Right atrium auricular region (tissue), 2 donors: ENCODE results near the gene CLCN4. TPM values are rescaled to one million over a fixed set of nuclear protein-coding genes. Genes with fewer than 3 reads are reported as not detected.
A peak's percentile ranks its signal among the peaks of the same experiment; 100 is the strongest.

Experiments used
- DNase-seq: peaks from one replicate; pipeline ENCODE4 v3.0.0-alpha.2; 2019; ENCODE audit warnings: low spot score
- H3K27ac ChIP-seq, 2 donors: fragments of 200-600 bp; sonication (generic); 1 replicate in 1 of 2; 2 replicates in 1 of 2; pipeline ENCODE4 v1.5.1; 2016 to 2019
- H3K27me3 ChIP-seq, 2 donors: fragments of 200-600 bp; sonication (generic); one replicate each; pipeline versions ENCODE4 v1.5.1 to v1.6.0; 2017 to 2019
- H3K36me3 ChIP-seq: fragments of 200-600 bp; sonication (generic); one replicate; pipeline ENCODE4 v1.5.1; 2016
- H3K4me1 ChIP-seq, 2 donors: fragments of 200-600 bp; sonication (generic); one replicate each; pipeline versions ENCODE4 v1.5.1 to v1.6.0; 2017 to 2019
- H3K4me3 ChIP-seq, 2 donors: fragments of 200-600 bp; sonication (generic); 1 replicate in 1 of 2; 2 replicates in 1 of 2; pipeline ENCODE4 v1.5.1; 2017 to 2019; ENCODE audit warnings: mild to moderate bottlenecking in 1 of 2, moderate library complexity in 1 of 2
- H3K9me3 ChIP-seq, 2 donors: fragments of 200-600 bp; sonication (generic); one replicate each; pipeline ENCODE4 v1.5.1; 2019
- CTCF ChIP-seq, 2 donors: fragments of 200-600 bp; sonication (generic); IDR thresholded peaks; one replicate each; pipeline ENCODE4 v1.5.1; 2019; ENCODE audit warnings: antibody characterized with exemption in 2 of 2
- total RNA-seq, 2 donors: library from RNA; depleted of rRNA; stranded (reverse); fragments of >200 nt; gene quantifications; one replicate each; pipeline ENCODE4 v1.1.0, GENCODE V29; 2016

The CLCN4 gene
- total RNA-seq, 2 donors from 2014 or later = 15.6 to 37.6 TPM

- no peaks in the 10 kb centered on the region for H3K27me3 ChIP-seq
- H3K27ac ChIP-seq = peak overlapping the region; percentile 9 to 73
- no peak overlapping the region for H3K4me3 ChIP-seq
- DNase-seq = no peak
- no peaks in the 10 kb centered on the region for H3K9me3 ChIP-seq
- H3K36me3 ChIP-seq = no peaks in the 10 kb centered on the region
- no peak for TF ChIP-seq CTCF (IDR thresholded peaks at IDR 0.05)
- peaks cover 0 to 36% of the 10 kb centered on the region in 2 donors for H3K4me1 ChIP-seq
Observed at GRCh38 chrX:10174810-10175209, 18.0 kb downstream of the CLCN4 start.

- Histone ChIP-seq H3K27me3 (no peaks in the 10 kb centered on the region), H3K36me3 (no peaks in the 10 kb centered on the region), H3K4me1 (peaks cover 0 to 36% of the 10 kb centered on the region in 2 donors), H3K4me3 (no peak overlapping the region), H3K27ac (peak overlapping the region; percentile 9 to 73), H3K9me3 (no peaks in the 10 kb centered on the region)
- no peak for TF ChIP-seq CTCF (IDR thresholded peaks at IDR 0.05)
- no peak for DNase-seq
Observed at GRCh38 chrX:10175319-10175871, 18.6 kb downstream of the CLCN4 start.

DNA sequence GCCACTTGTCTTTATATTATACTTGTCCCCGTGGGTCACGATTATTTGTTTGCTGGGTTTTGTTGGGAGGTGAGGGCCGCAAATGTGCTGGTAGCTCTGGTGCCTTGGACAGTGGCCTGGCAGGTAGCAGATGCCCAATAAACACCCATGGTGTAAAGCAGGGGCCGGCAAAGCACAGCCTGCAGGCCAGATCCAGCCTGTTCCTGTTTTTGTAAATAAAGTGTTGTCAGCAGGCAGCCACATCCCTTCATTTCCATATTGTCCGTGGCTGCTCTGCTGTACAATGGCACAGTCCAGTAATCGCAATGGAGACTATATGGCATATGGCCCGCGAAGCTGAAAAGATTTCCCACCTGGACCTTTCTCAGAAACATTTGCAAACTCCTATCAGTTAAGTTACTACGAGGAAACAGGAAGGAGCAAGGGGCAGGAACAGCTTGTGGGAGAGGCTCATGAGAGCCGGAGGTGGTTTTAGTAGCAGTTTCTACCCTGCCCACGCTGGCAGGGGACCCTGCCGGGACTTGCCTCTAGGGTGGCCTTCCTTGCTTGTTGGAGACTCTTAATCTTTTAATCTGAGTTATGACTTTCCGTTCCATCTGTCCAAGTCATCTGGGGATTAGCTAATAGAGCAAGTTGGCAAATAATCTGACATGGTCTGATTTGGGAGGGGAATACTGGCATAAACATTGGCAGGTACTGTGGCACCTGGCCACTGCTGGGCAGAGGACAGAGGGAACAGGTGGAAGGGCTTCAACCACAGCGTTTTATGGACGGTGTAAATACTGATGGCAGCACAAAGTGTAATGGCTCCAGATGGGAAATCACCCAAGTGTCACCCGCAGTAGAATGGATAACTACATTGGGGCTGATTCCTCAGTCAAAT is 19.6 kb downstream of the CLCN4 start:
- H3K9me3 ChIP-seq = no peaks in the 10 kb centered on the region
- no peaks in the 10 kb centered on the region for H3K36me3 ChIP-seq
- H3K4me1 ChIP-seq = peaks cover 0 to 36% of the 10 kb centered on the region in 2 donors
- no peak overlapping the region for H3K4me3 ChIP-seq
- H3K27ac ChIP-seq = no peak overlapping the region
- DNase-seq = no peak
- no peak for TF ChIP-seq CTCF (IDR thresholded peaks at IDR 0.05)
- no peaks in the 10 kb centered on the region for H3K27me3 ChIP-seq

DNA sequence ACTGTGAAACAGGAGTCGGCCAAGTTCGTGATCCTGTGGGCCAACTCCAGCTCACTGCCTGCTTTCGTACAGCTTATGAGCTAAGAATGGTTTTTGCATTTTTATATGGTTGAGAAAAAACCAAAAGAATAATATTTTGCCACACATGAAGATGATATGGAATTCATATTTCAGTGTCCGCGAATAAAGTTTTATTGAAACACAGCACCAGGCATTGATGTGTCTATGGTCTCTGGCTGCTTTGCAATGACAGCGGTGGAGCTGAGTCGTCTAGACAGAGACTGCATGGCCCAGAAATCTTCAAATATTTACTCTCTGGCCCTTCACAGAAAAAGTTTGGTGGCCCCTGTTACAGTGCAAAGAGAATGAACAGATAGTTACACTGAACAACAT is 20.2 kb downstream of the CLCN4 start:
- no peaks in the 10 kb centered on the region for H3K36me3 ChIP-seq
- H3K27ac ChIP-seq = no peak overlapping the region
- TF ChIP-seq CTCF (IDR thresholded peaks at IDR 0.05) = no peak
- no peak overlapping the region for H3K4me3 ChIP-seq
- no peaks in the 10 kb centered on the region for H3K27me3 ChIP-seq
- no peak for DNase-seq
- peaks cover 0 to 36% of the 10 kb centered on the region in 2 donors for H3K4me1 ChIP-seq
- H3K9me3 ChIP-seq = no peaks in the 10 kb centered on the region

GRCh38 chrX:10177601-10178000 is 20.8 kb downstream of the CLCN4 start:
- no peak for DNase-seq
- no peak overlapping the region for H3K27ac ChIP-seq
- H3K27me3 ChIP-seq = no peaks in the 10 kb centered on the region
- peaks cover 0 to 36% of the 10 kb centered on the region in 2 donors for H3K4me1 ChIP-seq
- no peak overlapping the region for H3K4me3 ChIP-seq
- H3K9me3 ChIP-seq = no peaks in the 10 kb centered on the region
- no peak for TF ChIP-seq CTCF (IDR thresholded peaks at IDR 0.05)
- no peaks in the 10 kb centered on the region for H3K36me3 ChIP-seq
